Urinary bladder (tissue), 4 donors: Measurements from ENCODE around the gene GUCA1A. TPM values are rescaled to one million over a fixed set of nuclear protein-coding genes. Genes with fewer than 3 reads are reported as not detected.
"Not testable (repeated sequence)": the region's sequence is repeated elsewhere in the genome, so short reads cannot be mapped to it uniquely, and the experiment has no call there.

ENCODE experiments used
- DNase-seq: peaks from one replicate; pipeline ENCODE4 v3.0.0-alpha.2; 2015; ENCODE audit errors: extremely low spot score
- H3K27ac ChIP-seq: one replicate; pipeline ENCODE4 v1.5.1; 2013; ENCODE audit warnings: low read depth, mild to moderate bottlenecking, moderate library complexity
- H3K36me3 ChIP-seq: one replicate; pipeline ENCODE4 v1.6.1; 2013; ENCODE audit warnings: mild to moderate bottlenecking, moderate library complexity; ENCODE audit not compliant: insufficient read depth
- H3K4me1 ChIP-seq: one replicate; pipeline ENCODE4 v1.6.1; 2013; ENCODE audit warnings: mild to moderate bottlenecking, moderate library complexity; ENCODE audit not compliant: insufficient read depth
- H3K4me3 ChIP-seq: one replicate; pipeline ENCODE4 v1.5.1; 2013; ENCODE audit warnings: low read depth, low read length
- WGBS: extraction: QIAGEN DNeasy Blood & Tissue Kit; methylation state at CpG from one replicate; pipeline ENCODE4 v1.1.7; 2013; 5-methylcytosine and 5-hydroxymethylcytosine counted together
- polyA plus RNA-seq: library from polyadenylated mRNA; stranded (reverse); fragments of 200-250 nt; gene quantifications from one replicate; pipeline ENCODE4 v1.2.3, GENCODE V29; 2013
- total RNA-seq: library from RNA; depleted of rRNA; stranded (reverse); fragments of >200 nt; gene quantifications from one replicate; pipeline ENCODE4 v1.2.3, GENCODE V29; 2014
- donor health status: healthy with polysubstance abuse.
- donor health status: healthy.

Gene GUCA1A
- total and polyA plus RNA-seq, 2 donors, result 0.16 to 2.5 TPM

DNA sequence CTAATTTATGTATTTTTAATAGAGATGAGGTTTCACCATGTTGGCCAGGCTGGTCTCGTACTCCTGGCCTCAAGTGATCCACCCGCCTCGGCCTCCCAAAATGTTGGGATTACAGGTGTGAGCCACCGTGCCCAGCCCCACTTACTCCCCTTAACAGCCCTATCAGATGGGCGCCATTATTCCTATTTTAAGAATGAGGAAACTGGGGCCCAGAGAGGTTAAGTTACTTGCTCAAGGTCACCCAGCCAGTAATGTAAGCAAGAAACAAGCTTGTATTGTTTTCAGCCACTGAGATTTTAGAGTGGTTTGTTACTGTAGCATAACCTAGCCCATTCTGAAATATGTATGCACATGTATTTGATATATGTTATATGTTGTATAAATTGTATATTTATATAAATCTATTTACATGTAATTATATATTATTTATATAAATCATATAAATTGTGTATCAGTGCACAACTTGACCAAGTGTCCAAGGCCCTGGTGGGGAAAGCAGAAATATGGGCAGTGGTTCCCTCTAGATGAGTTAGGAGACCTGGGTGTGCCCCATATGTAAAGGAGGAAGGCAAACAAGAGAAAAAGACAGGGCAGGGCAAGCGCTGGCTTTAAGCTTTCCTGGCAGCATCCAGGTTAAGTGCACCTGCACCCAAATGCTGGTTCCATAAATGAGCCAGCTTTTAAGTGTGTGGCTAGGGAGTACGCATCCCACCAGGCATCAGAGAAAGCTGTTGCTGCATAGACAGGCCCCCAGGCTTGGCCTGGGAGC, 1.2 kb upstream of the GUCA1A start:
- 93% methylated on average over 7 of the region's 7 CpGs for WGBS

DNA sequence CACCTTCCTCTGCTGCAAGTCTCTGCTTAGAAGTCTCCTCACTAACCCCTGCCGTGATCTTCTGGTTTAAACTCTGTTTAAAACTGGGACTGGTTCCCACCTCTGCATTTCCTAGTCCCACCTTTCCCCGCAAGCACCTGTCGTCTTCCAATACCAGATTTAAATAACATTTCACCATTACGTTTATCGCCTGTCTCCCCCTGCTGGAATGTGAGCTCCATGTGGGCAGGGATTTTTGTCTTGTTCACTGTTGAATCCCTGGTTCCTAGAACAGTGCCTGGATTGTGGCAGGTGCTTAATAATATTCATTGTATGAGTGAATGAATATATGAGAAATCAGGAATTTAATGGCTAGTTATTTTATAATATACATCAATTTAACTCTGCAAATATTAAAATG, 2.7 kb downstream of the GUCA1A start:
- WGBS, result 66% methylated on average over 5 of the region's 5 CpGs
- no peak for DNase-seq
- H3K4me1 ChIP-seq, result no peaks in the 10 kb centered on the region
- no peak overlapping the region for H3K27ac ChIP-seq
- H3K36me3 ChIP-seq, result no peaks in the 10 kb centered on the region
- H3K4me3 ChIP-seq, result no peak overlapping the region

More for the DNA sequence above, 1.2 kb upstream of the GUCA1A start:
- no peaks in the 10 kb centered on the region for H3K4me1 ChIP-seq
- no peak for DNase-seq
- H3K4me3 ChIP-seq, result no peak overlapping the region
- H3K27ac ChIP-seq, result no peak overlapping the region
- no peaks in the 10 kb centered on the region for H3K36me3 ChIP-seq

DNA sequence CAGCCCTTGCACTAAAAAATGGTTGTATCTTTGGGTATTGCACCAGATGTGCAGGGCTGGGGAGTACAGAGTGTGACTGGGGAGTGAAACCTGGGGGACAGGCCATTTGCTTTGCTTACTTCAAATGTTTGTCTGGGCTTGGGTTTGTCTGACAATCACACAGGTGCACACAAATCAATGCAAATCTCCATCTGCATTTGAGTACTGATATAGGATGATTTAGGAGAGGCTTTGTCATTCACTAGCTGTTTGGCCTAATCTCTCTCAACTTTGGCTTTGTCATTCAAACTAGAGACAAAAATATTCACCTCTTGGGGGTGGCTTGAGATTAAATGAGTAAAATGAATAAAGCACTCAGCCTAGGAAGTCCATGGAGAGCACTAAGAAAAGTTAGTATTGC, 3.8 kb downstream of the GUCA1A start:
- no peaks in the 10 kb centered on the region for H3K36me3 ChIP-seq
- H3K27ac ChIP-seq, result no peak overlapping the region
- no peak overlapping the region for H3K4me3 ChIP-seq
- DNase-seq, result no peak
- H3K4me1 ChIP-seq, result no peaks in the 10 kb centered on the region

DNA sequence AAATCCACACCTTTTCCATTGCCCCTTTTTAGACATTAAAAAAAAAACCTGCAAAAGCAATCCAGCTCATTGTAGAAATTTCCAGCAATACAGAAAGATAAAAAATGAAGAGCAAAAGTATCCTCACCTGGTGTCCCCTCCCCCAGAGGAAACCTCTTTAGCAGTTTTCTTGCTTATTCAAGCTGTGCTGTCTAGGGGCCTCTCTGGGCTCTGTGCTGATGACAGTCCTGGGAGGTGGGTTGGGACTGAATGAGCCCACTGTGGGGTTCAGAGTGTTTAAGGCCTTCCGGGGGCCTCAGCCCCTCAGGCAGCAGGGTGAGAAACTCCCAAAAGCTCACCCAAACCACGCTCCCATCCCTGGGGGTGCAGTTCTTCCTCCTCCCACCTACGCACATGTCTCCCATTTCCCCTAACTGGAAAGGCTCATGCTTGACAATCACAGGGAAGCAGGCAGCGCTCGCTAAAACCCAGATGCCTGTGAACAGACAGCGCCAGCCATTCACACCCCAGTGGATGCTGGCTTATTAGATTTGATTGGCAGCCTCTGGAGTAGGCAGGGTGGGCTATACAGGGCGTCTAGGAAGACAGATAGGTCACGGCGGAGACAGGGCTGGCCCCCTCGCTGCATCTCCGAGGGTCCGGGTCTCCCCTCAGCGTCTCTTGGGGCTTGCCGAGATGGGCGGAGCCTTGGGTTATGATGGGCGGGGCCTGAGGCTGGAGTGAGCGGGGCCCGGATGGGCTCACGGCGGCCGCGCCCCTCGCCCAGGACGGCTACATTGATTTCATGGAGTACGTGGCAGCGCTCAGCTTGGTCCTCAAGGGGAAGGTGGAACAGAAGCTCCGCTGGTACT, 4.6 kb downstream of the GUCA1A start:
- Histone ChIP-seq H3K4me1 (no peaks in the 10 kb centered on the region), H3K36me3 (no peaks in the 10 kb centered on the region), H3K27ac (no peak overlapping the region), H3K4me3 (no peak overlapping the region)
- 15% methylated on average over 27 of the region's 27 CpGs for WGBS
- no peak for DNase-seq

DNA sequence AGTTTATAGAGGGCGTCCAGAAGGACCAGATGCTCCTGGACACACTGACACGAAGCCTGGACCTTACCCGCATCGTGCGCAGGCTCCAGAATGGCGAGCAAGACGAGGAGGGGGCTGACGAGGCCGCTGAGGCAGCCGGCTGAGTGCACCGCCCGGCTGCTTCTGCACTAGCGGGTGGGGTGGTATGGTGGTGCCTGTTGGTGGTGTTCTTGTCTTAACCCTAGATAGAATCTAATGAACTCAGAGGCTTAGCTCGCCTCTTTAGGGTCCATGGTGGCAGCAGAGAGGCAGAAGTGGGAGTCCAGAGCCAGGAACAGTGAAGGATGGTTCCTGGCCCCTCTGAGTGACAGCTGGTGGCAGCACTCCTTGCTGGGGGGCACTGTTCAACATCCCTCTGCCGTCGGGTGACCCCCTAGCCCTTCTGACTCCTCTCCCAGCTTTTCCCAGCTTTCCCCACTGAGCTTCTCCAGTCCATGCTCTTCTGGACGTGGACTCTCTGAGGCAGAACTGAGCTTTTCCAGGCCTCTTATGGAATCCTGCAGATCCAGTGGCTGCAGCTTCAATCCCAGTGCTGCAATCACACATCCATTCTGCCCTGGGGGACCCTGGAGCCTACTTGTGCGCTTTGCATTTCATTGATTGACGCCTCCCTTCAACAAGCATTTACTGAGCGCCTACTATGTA, 6.2 kb downstream of the GUCA1A start:
- Histone ChIP-seq H3K27ac (no peak overlapping the region), H3K36me3 (no peaks in the 10 kb centered on the region), H3K4me3 (no peak overlapping the region), H3K4me1 (no peaks in the 10 kb centered on the region)
- no peak for DNase-seq
- WGBS, result 87% methylated on average over 20 of the region's 20 CpGs

DNA sequence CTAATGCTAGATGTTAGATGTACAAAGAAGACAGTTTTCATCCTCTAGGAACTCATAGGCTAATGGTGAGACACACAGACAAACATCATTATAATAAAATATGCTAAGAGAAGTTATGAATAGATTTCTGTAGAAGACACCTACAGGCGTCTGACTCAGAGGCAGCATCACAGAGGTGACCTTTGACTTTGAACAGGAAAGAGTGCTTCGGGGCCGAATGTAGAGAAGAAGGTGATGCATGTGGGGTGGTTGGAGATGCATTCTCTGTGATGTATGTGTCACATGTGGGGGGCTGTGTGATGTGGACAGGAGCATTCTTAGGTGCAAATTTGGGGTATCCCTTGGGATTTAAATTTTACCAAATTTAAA, 6.8 kb downstream of the GUCA1A start:
- Histone ChIP-seq H3K4me1 (no peaks in the 10 kb centered on the region), H3K4me3 (no peak overlapping the region), H3K27ac (no peak overlapping the region), H3K36me3 (no peaks in the 10 kb centered on the region)
- 85% methylated on average over 3 of the region's 3 CpGs for WGBS
- no peak for DNase-seq

DNA sequence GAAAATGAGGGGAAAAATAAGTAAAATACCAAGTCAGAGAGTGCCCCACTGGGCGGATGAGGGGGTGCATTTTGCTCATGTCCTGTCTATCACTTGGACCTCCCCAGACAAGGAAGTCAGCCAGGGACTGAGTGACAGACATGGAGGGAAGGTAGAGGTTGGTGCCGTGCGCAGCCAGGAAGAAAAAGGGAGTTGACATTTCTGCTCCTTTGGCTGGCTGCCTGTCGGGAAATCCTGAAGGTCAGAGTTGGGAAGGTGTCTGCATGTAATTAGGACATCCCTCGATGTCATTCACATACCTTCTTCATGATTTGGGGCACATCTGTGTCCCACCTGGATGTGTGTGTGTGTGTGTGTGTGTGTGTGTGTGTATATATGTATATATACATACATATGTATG, 8.9 kb downstream of the GUCA1A start:
- DNase-seq, result no peak
- Histone ChIP-seq H3K27ac (no peak overlapping the region), H3K4me1 (no peaks in the 10 kb centered on the region), H3K4me3 (no peak overlapping the region), H3K36me3 (no peaks in the 10 kb centered on the region)
- WGBS, result 75% methylated on average over 5 of the region's 5 CpGs

DNA sequence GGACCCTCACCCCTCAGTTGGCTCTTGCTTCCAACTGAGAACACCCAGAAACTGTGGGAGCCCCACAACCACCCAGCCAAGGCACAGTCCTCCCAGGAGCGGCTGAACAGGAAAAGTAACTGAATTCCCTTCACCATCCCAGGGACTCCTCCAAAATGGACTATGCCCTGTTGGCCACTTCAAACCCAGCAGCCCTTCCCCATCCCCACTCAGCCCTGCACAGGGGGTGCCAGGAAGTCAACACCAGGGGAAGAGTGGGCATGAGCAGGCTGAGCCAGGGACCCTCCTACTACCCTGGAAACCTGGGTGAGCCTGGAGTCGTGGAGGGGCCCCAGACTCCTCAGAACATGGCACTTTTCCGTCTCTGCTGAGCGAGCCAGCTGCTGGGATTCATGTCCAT, 11.3 kb downstream of the GUCA1A start:
- no peaks in the 10 kb centered on the region for H3K4me1 ChIP-seq
- WGBS, result 93% methylated on average over 4 of the region's 4 CpGs
- no peak overlapping the region for H3K4me3 ChIP-seq
- DNase-seq, result no peak
- no peaks in the 10 kb centered on the region for H3K36me3 ChIP-seq
- H3K27ac ChIP-seq, result no peak overlapping the region

DNA sequence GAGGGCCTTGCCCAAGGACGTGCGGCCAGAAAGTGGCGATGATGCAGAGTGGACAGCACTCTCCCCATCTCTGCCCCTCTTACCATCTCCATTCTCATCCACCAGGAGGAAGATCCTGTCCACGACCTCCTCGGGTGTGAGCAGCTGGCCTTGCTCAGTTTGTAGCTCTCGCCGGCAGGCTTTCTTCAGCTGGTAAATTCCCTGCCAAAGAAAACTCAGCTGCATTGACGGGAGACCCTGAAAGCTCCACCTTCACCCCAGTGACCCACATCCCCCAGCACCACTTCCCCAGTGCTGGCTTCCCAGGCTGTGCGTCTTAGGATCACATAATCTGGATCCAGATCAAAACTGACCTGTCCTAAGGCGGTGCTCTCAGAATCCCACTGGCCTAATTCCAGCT, 12.4 kb downstream of the GUCA1A start:
- 50% methylated on average over 10 of the region's 10 CpGs for WGBS
- no peak overlapping the region for H3K4me3 ChIP-seq
- no peak for DNase-seq
- H3K27ac ChIP-seq, result no peak overlapping the region
- H3K4me1 ChIP-seq, result no peaks in the 10 kb centered on the region
- H3K36me3 ChIP-seq, result no peaks in the 10 kb centered on the region

DNA sequence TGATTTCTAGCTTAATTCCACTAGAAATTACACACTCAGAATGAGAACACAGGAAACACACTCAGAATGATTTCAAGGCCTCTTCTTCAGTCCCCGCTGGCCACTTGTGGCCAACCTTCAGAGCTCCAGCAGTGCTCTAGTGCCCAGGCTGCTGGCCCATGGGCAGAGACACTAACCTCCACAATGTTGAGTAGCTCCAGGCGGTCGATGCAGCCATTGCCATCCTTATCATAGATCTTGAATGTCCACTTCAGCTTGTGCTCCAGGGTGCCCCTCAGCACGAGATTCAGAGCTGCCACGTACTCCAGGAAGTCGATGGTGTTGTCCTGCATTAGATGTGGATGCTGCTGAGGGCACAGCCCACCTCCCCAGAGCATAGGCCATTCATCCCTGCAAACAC, 15.2 kb downstream of the GUCA1A start:
- no peak overlapping the region for H3K4me3 ChIP-seq
- no peak for DNase-seq
- 88% methylated on average over 6 of the region's 6 CpGs for WGBS

DNA sequence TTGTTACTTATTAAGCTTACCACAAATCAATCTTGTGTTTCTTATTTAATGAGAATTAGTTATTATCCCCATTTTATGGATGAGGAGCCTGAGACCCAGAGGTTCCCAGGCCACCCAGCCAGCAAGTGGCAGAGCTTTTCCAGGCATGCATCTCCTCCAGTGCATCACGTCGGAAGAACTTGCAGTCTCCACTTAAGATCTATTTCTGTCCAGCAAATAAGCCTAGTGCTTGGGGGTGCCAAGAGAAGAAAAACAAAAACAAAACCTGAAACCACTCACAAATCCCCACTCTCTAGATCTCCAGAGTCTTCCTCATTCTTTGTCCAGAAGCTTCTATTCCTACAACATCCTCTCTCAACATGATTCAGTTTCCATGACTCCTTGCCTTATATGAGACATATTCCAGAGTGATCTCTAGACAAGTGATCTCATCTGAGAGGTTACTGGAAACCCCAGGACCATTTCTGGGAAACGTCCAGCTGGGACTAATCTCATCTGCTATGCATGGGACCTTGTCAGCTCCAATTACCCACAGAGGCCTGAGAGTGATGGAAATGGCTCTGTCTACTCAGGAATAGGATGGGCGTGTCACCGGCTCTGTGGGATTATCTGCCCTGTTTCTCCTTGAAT, 17.5 kb downstream of the GUCA1A start:
- no peak for DNase-seq
- Histone ChIP-seq H3K4me3 (no peak overlapping the region), H3K4me1 (no peaks in the 10 kb centered on the region), H3K36me3 (no peaks in the 10 kb centered on the region), H3K27ac (no peak overlapping the region)
- WGBS, result 67% methylated on average over 5 of the region's 5 CpGs

More for the DNA sequence above, 15.2 kb downstream of the GUCA1A start:
- no peaks in the 10 kb centered on the region for H3K36me3 ChIP-seq
- no peak overlapping the region for H3K27ac ChIP-seq
- no peaks in the 10 kb centered on the region for H3K4me1 ChIP-seq

DNA sequence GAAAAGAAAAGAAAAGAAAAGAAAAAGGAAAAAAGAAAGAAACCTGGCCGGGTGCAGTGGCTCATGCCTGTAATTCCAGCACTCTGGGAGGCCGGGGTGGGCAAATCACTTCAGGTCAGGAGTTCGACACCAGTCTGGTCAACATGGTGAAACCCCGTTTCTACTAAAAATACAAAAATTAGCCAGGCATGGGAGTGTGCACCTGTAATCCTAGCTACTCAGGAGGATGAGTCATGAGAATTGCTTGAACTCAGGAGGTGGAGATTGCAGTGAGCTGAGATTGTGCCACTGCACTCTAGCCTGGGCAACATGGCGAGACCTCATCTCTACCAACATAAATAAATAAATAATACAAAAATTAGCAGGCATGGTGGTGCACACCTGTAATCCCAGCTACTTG, 19.2 kb downstream of the GUCA1A start:
- 96% methylated on average over 5 of the region's 5 CpGs for WGBS
- not testable (repeated sequence) for H3K4me3 ChIP-seq, H3K27ac ChIP-seq, DNase-seq, H3K4me1 ChIP-seq, H3K36me3 ChIP-seq

DNA sequence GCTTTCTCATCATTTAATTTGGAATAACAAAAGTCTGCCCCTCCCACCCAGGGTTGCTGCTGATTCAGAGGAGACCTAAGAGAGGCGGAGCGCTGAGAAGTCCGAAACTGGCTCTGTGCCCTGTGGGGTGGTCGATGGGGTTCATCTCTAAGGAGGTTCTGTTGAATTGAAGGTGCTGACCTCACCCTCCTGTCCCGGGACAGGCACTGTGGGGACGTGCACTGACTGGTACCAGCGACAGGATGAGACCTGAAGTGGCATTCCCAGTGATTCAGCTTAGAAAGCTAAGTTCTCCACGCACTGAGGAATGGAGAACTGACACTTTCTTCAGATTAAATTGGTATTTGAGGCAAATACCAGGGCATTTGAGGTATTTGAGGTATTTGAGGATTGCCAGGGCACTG, 20.3 kb downstream of the GUCA1A start:
- WGBS, result 49% methylated on average over 8 of the region's 8 CpGs
- H3K4me3 ChIP-seq, result no peak overlapping the region
- DNase-seq, result no peak

More for the DNA sequence above, 20.3 kb downstream of the GUCA1A start:
- Histone ChIP-seq H3K36me3 (no peaks in the 10 kb centered on the region), H3K4me1 (no peaks in the 10 kb centered on the region), H3K27ac (no peak overlapping the region)
